AG04450 (cell line): ENCODE data around the gene SH3PXD2A. TPM values are rescaled to one million over a fixed set of nuclear protein-coding genes. Genes with fewer than 3 reads are reported as not detected.

Experiments
- CTCF ChIA-PET: fragments of 300-600, 350-600 bp; formaldehyde crosslinking; extraction: SDS; loops from one replicate; lab custom pipeline; 2022; ENCODE audit warnings: antibody characterized with exemption, inconsistent platforms; lab: Charles Lee
- POLR2A ChIA-PET: fragments of 350-600 bp; formaldehyde crosslinking; extraction: SDS; loops from one replicate; lab custom pipeline; 2021; ENCODE audit warnings: antibody characterized with exemption, inconsistent platforms; lab: Yijun Ruan, JAX
- DNase-seq: peaks from one replicate; pipeline ENCODE4 v3.0.0-alpha.2; 2011; ENCODE audit warnings: low read depth, low spot score
- H3K27ac ChIP-seq: one replicate; pipeline ENCODE4 v1.5.1; 2012; ENCODE audit warnings: low read depth, low read length, control low read depth
- H3K27me3 ChIP-seq: one replicate; pipeline ENCODE4 v1.6.0; 2012; ENCODE audit warnings: low read length; ENCODE audit not compliant: control insufficient read depth, insufficient read depth
- H3K4me3 ChIP-seq: 2 replicates; pipeline ENCODE4 v1.5.1; 2011; ENCODE audit warnings: mild to moderate bottlenecking, low read depth, low read length, control low read depth
- H3K9me3 ChIP-seq: 2 replicates; pipeline ENCODE4 v1.5.1; 2012; ENCODE audit warnings: low read length; ENCODE audit not compliant: control insufficient read depth, insufficient read depth
- CTCF ChIP-seq: IDR thresholded peaks from 2 replicates; pipeline ENCODE4 v1.5.1; 2011; ENCODE audit warnings: low read depth, low read length, control low read depth, inconsistent platforms
- polyA plus RNA-seq: library from polyadenylated mRNA; depleted of rRNA; stranded (reverse); fragments of >200 nt; gene quantifications from 2 replicates; pipeline ENCODE4 v1.2.3, GENCODE V29; 2011

Gene SH3PXD2A
- polyA plus RNA-seq, 1 experiment, result 22.9 TPM

DNA sequence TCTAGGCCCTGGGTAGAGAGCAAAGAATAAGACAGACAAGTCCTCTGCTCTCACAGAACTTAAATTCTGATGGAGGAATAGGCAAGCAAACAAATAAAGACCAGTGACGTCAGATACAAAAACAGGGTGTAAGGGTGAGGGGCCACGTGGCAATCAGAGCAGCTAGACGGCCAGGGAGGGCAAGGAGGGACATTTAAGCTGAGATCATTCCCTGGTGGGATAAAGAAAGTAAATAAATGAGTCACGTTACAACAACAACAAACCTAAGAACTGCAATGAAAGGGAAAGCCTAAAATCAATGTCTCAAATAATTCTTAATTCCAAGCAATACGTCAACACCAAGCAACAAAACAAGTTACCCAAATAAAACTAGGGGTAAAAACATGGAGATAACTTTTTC, 40.8 kb upstream of the SH3PXD2A start:
- ChIA-PET CTCF (no interaction called here), POLR2A (no interaction called here)
- no peaks in the 10 kb centered on the region for H3K27me3 ChIP-seq
- H3K4me3 ChIP-seq, result no peak overlapping the region
- no peaks in the 10 kb centered on the region for H3K9me3 ChIP-seq
- DNase-seq, result no peak
- no peak for TF ChIP-seq CTCF
- H3K27ac ChIP-seq, result no peak overlapping the region

DNA sequence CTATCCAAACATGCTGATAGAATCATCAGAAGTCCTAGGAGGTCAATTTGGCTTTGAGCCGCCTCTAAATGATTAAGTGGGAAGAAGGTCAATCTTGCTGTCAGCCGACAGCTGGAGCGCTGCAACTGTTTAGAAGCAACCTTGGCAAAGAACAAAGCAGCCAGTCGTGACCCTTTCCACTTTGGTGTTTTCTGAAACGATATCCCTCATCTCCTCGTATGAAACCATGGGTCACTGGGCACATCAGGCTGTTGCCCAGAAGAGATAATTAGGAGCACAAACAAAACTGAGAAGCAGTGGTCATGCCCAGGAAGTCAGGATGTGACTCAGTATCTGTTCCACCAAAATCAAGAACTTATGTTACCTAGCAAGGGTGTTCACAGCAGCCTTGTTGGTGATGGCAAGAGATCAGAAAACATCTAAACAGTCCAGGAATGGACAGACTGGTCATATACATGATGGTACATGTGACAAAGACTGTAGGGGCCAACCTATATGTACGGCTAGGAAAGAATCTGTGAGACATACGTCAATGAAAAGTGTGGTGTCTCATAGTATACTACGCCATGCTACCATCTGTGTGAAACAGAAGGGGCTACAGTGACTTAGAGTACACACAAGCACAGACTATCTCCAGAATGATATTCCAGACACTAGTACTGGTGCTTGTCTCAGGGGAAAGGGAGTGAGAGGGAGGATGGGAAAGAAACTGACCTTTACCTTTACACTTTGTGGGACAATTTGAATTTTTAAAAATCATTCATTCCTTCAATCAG, 40.2 kb upstream of the SH3PXD2A start:
- ChIA-PET POLR2A (interaction anchor here (0.9 kb wide), 1 partner anchor 13 kb away, joined by 5 read pairs; no protein-coding TSS in a partner anchor), CTCF (interaction anchor here (0.9 to 2.5 kb wide), 4 partner anchors 11 to 226 kb away, joined by 4 to 22 read pairs (median 4); partner anchors contain the start of gene SFR1)
- no peaks in the 10 kb centered on the region for H3K27me3 ChIP-seq
- no peak for DNase-seq
- H3K9me3 ChIP-seq, result no peaks in the 10 kb centered on the region
- TF ChIP-seq CTCF, result no peak
- no peak overlapping the region for H3K4me3 ChIP-seq
- H3K27ac ChIP-seq, result no peak overlapping the region

DNA sequence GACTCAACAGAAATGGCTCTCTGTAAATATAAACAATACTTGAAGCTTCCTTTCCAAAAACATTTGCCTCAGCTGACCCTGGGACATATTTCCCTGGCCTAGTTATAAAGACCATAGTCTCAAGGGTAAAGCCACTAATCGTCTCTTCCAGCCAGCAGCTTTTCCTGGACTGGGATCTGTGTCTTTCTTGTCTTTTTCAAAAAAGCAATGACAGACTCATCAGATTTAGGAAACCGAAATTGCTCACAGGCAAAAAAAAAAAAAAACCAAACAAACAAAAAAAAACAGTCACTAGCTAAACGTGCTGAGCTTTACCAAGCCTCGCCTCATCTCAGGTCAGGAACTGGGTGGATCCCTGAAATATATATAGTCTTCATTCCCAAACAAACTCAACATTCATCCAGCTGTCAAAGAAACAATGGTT, 39.1 kb upstream of the SH3PXD2A start:
- Histone ChIP-seq H3K9me3 (no peaks in the 10 kb centered on the region), H3K4me3 (no peak overlapping the region), H3K27ac (no peak overlapping the region), H3K27me3 (no peaks in the 10 kb centered on the region)
- POLR2A ChIA-PET, result interaction anchor here (0.7 to 1.0 kb wide), 3 partner anchors 14 to 459 kb away, joined by 3 to 5 read pairs (median 5); partner anchors contain the start of gene CFAP58
- no peak for TF ChIP-seq CTCF
- no peak for DNase-seq
- CTCF ChIA-PET, result interaction anchor here (0.6 to 2.5 kb wide), 8 partner anchors 10 to 316 kb away, joined by 3 to 22 read pairs (median 4); partner anchors contain the start of gene SFR1

GRCh38 chr10:103893817-103894216, 38.4 kb upstream of the SH3PXD2A start:
- H3K9me3 ChIP-seq, result no peaks in the 10 kb centered on the region
- no peak for DNase-seq
- H3K4me3 ChIP-seq, result no peak overlapping the region
- ChIA-PET CTCF (interaction anchor here (0.7 to 2.5 kb wide), 4 partner anchors 9 to 229 kb away, joined by 4 to 22 read pairs (median 5); partner anchors contain the start of gene SFR1), POLR2A (interaction anchor here (0.6 to 0.7 kb wide), 2 partner anchors 227 to 460 kb away, joined by 3 to 9 read pairs; partner anchors contain the start of gene CFAP58)
- no peak overlapping the region for H3K27ac ChIP-seq
- no peak for TF ChIP-seq CTCF
- H3K27me3 ChIP-seq, result no peaks in the 10 kb centered on the region

GRCh38 chr10:103892181-103892580, 36.8 kb upstream of the SH3PXD2A start:
- ChIA-PET POLR2A (no interaction called here), CTCF (interaction anchor here (1.8 kb wide), 1 partner anchor 229 kb away, joined by 5 read pairs; the partner anchor contains the start of gene SFR1)

More at GRCh38 chr10:103892181-103892580, 36.8 kb upstream of the SH3PXD2A start:
- no peak overlapping the region for H3K4me3 ChIP-seq
- DNase-seq, result no peak
- no peak for TF ChIP-seq CTCF
- H3K27me3 ChIP-seq, result no peaks in the 10 kb centered on the region
- H3K9me3 ChIP-seq, result no peaks in the 10 kb centered on the region
- H3K27ac ChIP-seq, result no peak overlapping the region
